ENCODE data around the gene CDKL4. TPM values are rescaled to one million over a fixed set of nuclear protein-coding genes. Genes with fewer than 3 reads are reported as not detected.

Gene CDKL4
- polyA plus RNA-seq, 1 experiment = not detected

DNA sequence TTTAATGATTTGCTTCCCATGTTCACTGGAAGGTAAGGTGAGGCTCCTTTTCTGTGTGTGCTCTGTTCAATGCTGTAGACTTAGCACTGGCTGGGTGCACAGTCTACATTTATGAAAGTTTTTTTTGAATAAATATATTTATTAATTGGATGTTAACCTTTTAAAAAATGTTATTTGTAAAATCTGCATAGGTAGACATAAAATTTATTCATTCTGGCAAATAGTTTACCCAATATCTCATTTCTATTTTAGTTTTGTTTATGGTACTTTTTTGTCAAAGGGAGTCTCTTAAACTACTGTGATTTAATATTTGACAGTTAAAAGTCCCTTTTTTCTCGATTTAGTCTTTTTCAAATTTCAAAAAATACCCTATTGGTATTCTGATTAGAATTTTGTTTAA, 19.9 kb downstream of the CDKL4 start:
- no peaks in the 10 kb centered on the region for H3K27me3 ChIP-seq (ENCODE audit: control insufficient read depth, insufficient read depth, low read length)
- CTCF ChIA-PET = no interaction called here
- POLR2A ChIA-PET = no interaction called here
- H3K27ac ChIP-seq (ENCODE audit: low read depth, low read length) = no peak overlapping the region
- TF ChIP-seq, protein P1, sequence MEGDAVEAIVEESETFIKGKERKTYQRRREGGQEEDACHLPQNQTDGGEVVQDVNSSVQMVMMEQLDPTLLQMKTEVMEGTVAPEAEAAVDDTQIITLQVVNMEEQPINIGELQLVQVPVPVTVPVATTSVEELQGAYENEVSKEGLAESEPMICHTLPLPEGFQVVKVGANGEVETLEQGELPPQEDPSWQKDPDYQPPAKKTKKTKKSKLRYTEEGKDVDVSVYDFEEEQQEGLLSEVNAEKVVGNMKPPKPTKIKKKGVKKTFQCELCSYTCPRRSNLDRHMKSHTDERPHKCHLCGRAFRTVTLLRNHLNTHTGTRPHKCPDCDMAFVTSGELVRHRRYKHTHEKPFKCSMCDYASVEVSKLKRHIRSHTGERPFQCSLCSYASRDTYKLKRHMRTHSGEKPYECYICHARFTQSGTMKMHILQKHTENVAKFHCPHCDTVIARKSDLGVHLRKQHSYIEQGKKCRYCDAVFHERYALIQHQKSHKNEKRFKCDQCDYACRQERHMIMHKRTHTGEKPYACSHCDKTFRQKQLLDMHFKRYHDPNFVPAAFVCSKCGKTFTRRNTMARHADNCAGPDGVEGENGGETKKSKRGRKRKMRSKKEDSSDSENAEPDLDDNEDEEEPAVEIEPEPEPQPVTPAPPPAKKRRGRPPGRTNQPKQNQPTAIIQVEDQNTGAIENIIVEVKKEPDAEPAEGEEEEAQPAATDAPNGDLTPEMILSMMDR (IDR thresholded peaks at IDR 0.05; ENCODE audit: low read depth, low read length) = no peak
- DNase-seq (ENCODE audit: low read depth, low spot score) = no peak
- no peaks in the 10 kb centered on the region for H3K9me3 ChIP-seq (ENCODE audit: control insufficient read depth, insufficient read depth, low read length)
- H3K4me3 ChIP-seq (ENCODE audit: low read depth, low read length) = no peak overlapping the region

DNA sequence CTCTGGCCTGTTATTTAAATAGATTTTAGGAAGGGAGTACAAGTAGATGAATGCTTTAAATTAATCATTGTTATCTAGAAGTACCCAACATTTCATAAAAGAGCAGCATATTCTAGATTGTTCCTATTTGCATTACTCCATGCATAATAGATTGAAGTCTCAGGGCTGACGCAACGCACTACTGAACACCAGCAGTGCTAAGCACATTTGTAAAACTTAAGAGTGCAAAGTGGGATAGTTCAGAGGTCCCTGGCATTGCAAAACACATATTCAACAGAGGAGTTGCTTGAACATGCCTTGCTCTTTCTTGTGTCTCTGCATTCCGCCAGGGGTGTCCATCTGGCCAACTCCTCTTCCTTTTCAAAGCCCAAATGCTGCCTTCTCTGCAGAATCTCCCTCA, 22.3 kb downstream of the CDKL4 start:
- ChIA-PET CTCF (no interaction called here), POLR2A (no interaction called here)
- Histone ChIP-seq H3K27me3 (ENCODE audit: control insufficient read depth, insufficient read depth, low read length) (no peaks in the 10 kb centered on the region), H3K4me3 (ENCODE audit: low read depth, low read length) (no peak overlapping the region), H3K27ac (ENCODE audit: low read depth, low read length) (no peak overlapping the region), H3K9me3 (ENCODE audit: control insufficient read depth, insufficient read depth, low read length) (no peaks in the 10 kb centered on the region)
- TF ChIP-seq, protein P1 (IDR thresholded peaks at IDR 0.05; ENCODE audit: low read depth, low read length) = no peak
- DNase-seq (ENCODE audit: low read depth, low spot score) = no peak

DNA sequence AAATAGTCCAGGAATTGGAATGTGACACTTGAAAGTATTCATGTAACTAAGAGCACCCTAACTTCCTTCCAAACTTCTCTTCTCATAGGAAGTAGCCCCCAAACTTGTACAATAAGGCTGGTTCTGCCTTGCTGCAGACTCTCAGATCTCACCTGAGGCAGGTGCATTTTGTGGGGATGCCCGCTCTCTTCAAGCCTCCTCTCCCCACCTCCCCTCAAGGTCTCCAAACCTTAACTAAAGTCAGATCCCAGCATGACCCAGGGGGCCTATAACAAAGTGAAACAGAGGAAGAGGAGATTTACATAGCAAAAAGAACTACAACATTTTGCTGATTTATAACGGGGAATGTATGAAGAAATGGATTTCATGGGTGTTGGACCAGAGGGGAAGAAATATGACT, 23.6 kb downstream of the CDKL4 start:
- no peak overlapping the region for H3K4me3 ChIP-seq (ENCODE audit: low read depth, low read length)
- no peaks in the 10 kb centered on the region for H3K9me3 ChIP-seq (ENCODE audit: control insufficient read depth, insufficient read depth, low read length)
- CTCF ChIA-PET = interaction anchor here (2.1 kb wide), 1 partner anchor 8 kb away, joined by 7 read pairs; no protein-coding TSS in a partner anchor
- no peak for DNase-seq (ENCODE audit: low read depth, low spot score)
- no peak overlapping the region for H3K27ac ChIP-seq (ENCODE audit: low read depth, low read length)
- POLR2A ChIA-PET = no interaction called here
- H3K27me3 ChIP-seq (ENCODE audit: control insufficient read depth, insufficient read depth, low read length) = no peaks in the 10 kb centered on the region
- TF ChIP-seq, protein P1 (IDR thresholded peaks at IDR 0.05; ENCODE audit: low read depth, low read length) = no peak

DNA sequence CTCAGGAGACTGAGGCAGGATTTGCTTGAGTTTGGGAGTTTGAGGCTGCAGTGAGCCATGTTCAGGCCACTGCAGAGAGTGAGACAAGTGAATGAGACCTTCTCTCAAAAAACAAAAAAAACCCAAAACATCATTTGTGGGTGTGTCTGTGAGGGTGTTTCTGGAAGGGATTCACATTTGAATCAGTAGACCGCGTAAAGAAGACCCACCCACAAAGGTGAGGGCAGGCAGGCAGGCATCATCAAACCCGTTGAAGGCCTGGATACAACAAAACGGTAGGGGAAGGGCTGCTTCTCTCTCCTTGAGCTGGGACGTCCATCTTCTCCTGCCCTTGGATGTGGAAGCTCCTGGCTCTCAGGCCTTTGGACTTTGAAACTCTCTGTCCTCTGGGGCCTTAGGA, 25.4 kb downstream of the CDKL4 start:
- Histone ChIP-seq H3K9me3 (ENCODE audit: control insufficient read depth, insufficient read depth, low read length) (no peaks in the 10 kb centered on the region), H3K27me3 (ENCODE audit: control insufficient read depth, insufficient read depth, low read length) (no peaks in the 10 kb centered on the region), H3K4me3 (ENCODE audit: low read depth, low read length) (no peak overlapping the region), H3K27ac (ENCODE audit: low read depth, low read length) (no peak overlapping the region)
- TF ChIP-seq, protein P1 (IDR thresholded peaks at IDR 0.05; ENCODE audit: low read depth, low read length) = no peak
- POLR2A ChIA-PET = no interaction called here
- CTCF ChIA-PET = interaction anchor here (2.1 kb wide), 1 partner anchor 10 kb away, joined by 7 read pairs; no protein-coding TSS in a partner anchor
- DNase-seq (ENCODE audit: low read depth, low spot score) = no peak

DNA sequence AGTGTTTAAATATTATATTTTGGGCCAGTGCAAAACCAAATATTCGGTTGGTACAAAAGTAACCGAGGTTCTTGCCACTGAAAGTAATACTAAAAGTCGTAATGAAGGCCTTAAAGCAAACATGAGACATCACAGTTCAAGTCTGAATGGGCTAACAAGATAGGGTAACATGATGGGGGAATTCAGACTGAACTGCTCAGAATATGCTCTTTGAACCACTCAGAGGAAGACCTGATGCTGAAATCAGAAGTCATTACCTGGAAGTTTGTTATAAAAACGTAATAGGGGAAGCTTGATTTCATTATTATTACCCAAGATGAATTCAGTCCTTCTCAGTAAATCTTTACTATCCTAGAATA, 26.6 kb downstream of the CDKL4 start:
- POLR2A ChIA-PET = no interaction called here
- H3K27ac ChIP-seq (ENCODE audit: low read depth, low read length) = no peak overlapping the region
- CTCF ChIA-PET = interaction anchor here (0.6 kb wide), 1 partner anchor 11 kb away, joined by 3 read pairs; no protein-coding TSS in a partner anchor
- DNase-seq (ENCODE audit: low read depth, low spot score) = no peak
- no peak overlapping the region for H3K4me3 ChIP-seq (ENCODE audit: low read depth, low read length)
- TF ChIP-seq, protein P1 (IDR thresholded peaks at IDR 0.05; ENCODE audit: low read depth, low read length) = no peak
- no peaks in the 10 kb centered on the region for H3K27me3 ChIP-seq (ENCODE audit: control insufficient read depth, insufficient read depth, low read length)
- no peaks in the 10 kb centered on the region for H3K9me3 ChIP-seq (ENCODE audit: control insufficient read depth, insufficient read depth, low read length)

All from AG04450 (cell line).